Coronary artery (tissue), 2 donors: ENCODE results near the gene RAB3IP.

Source experiments
- DNase-seq: peaks from one replicate; pipeline ENCODE4 v3.0.0-alpha.2; 2017; ENCODE audit warnings: low spot score
- H3K27ac ChIP-seq, 2 donors: fragments of 200-600 bp; sonication (generic); one replicate each; pipeline ENCODE4 v1.5.1; 2016 to 2019
- H3K4me3 ChIP-seq: fragments of 200-600 bp; sonication (generic); 2 replicates; pipeline ENCODE4 v1.5.1; 2016; ENCODE audit warnings: mild to moderate bottlenecking, moderate library complexity
- CTCF ChIP-seq: fragments of 200-600 bp; sonication (generic); IDR thresholded peaks from one replicate; pipeline ENCODE4 v1.5.1; 2019; ENCODE audit warnings: antibody characterized with exemption

Gene RAB3IP

GRCh38 chr12:69703146-69703642 is 35.5 kb upstream of the RAB3IP start:
- H3K4me3 ChIP-seq, result no peak overlapping the region
- DNase-seq, result no peak
- TF ChIP-seq CTCF, result no peak
- no peak overlapping the region for H3K27ac ChIP-seq

- TF ChIP-seq CTCF, result no peak
- Histone ChIP-seq H3K27ac (no peak overlapping the region), H3K4me3 (no peak overlapping the region)
- DNase-seq, result no peak
Observed at GRCh38 chr12:69704357-69704756, 34.3 kb upstream of the RAB3IP start.

- no peak overlapping the region for H3K4me3 ChIP-seq
- TF ChIP-seq CTCF, result no peak
- no peak for DNase-seq
Observed at GRCh38 chr12:69708649-69709048, 30.0 kb upstream of the RAB3IP start.

GRCh38 chr12:69712826-69713225 is 25.8 kb upstream of the RAB3IP start:
- TF ChIP-seq CTCF, result no peak
- DNase-seq, result no peak
- H3K4me3 ChIP-seq, result no peak overlapping the region
- H3K27ac ChIP-seq, result no peak overlapping the region

More at GRCh38 chr12:69708649-69709048, 30.0 kb upstream of the RAB3IP start:
- no peak overlapping the region for H3K27ac ChIP-seq

GRCh38 chr12:69714542-69714941 is 24.1 kb upstream of the RAB3IP start:
- H3K27ac ChIP-seq, result no peak overlapping the region
- no peak overlapping the region for H3K4me3 ChIP-seq
- TF ChIP-seq CTCF, result no peak
- no peak for DNase-seq

- no peak for TF ChIP-seq CTCF
- Histone ChIP-seq H3K4me3 (no peak overlapping the region), H3K27ac (no peak overlapping the region)
- no peak for DNase-seq
Observed at GRCh38 chr12:69719336-69720316, 19.0 kb upstream of the RAB3IP start.

GRCh38 chr12:69720750-69721149 is 17.9 kb upstream of the RAB3IP start:
- no peak for TF ChIP-seq CTCF
- Histone ChIP-seq H3K27ac (no peak overlapping the region), H3K4me3 (no peak overlapping the region)
- no peak for DNase-seq
